OCI-LY3 (cell line): ENCODE data around the gene PPT2.

Experiments
- CTCF ChIP-seq: fragments of 200-600, 300-600 bp; sonication (generic); IDR thresholded peaks from 2 replicates; pipeline ENCODE4 v1.5.1; 2014; ENCODE audit warnings: antibody characterized with exemption, low read length, low read depth
- EZH2phosphoT487 ChIP-seq: fragments of 200-600 bp; shearing (Covaris generic); IDR thresholded peaks from 2 replicates; pipeline ENCODE4 v1.6.1; 2018; ENCODE audit warnings: antibody characterized with exemption, mixed run types, low read depth

GRCh38 chr6:32187009-32187709 lies 33.2 kb downstream of the PPT2 start:
- TF ChIP-seq EZH2phosphoT487: no peak
- TF ChIP-seq CTCF: no peak
